ENCODE results near the gene MAGEF1. TPM values are rescaled to one million over a fixed set of nuclear protein-coding genes. Genes with fewer than 3 reads are reported as not detected.

Gene MAGEF1
- total RNA-seq, 1 donor: 23.7 TPM

- no peak overlapping the region for H3K4me3 ChIP-seq (ENCODE audit: low read depth, low read length)
- no peak for TF ChIP-seq CTCF (IDR thresholded peaks at IDR 0.05; ENCODE audit: insufficient read depth, low read depth, low read length)
- no peak for DNase-seq (ENCODE audit: low read depth)
Measured at GRCh38 chr3:184719709-184720108, 7.8 kb upstream of the MAGEF1 start.

- no peak for DNase-seq (ENCODE audit: low read depth)
- H3K4me3 ChIP-seq (ENCODE audit: low read depth, low read length): no peak overlapping the region
- TF ChIP-seq CTCF (IDR thresholded peaks at IDR 0.05; ENCODE audit: insufficient read depth, low read depth, low read length): no peak
Measured at GRCh38 chr3:184718431-184718830, 6.6 kb upstream of the MAGEF1 start.

GRCh38 chr3:184717399-184717983 lies 5.6 kb upstream of the MAGEF1 start:
- no peak overlapping the region for H3K4me3 ChIP-seq (ENCODE audit: low read depth, low read length)
- no peak for TF ChIP-seq CTCF (IDR thresholded peaks at IDR 0.05; ENCODE audit: insufficient read depth, low read depth, low read length)
- no peak for DNase-seq (ENCODE audit: low read depth)

GRCh38 chr3:184716622-184717398 lies 4.9 kb upstream of the MAGEF1 start:
- peak; percentile 76 for DNase-seq (ENCODE audit: low read depth)
- H3K4me3 ChIP-seq (ENCODE audit: low read depth, low read length): no peak overlapping the region
- TF ChIP-seq CTCF (IDR thresholded peaks at IDR 0.05; ENCODE audit: insufficient read depth, low read depth, low read length): no peak

GRCh38 chr3:184715943-184716621 lies 4.2 kb upstream of the MAGEF1 start:
- no peak overlapping the region for H3K4me3 ChIP-seq (ENCODE audit: low read depth, low read length)
- no peak for TF ChIP-seq CTCF (IDR thresholded peaks at IDR 0.05; ENCODE audit: insufficient read depth, low read depth, low read length)
- DNase-seq (ENCODE audit: low read depth): peak; percentile 35

- no peak for DNase-seq (ENCODE audit: low read depth)
- TF ChIP-seq CTCF (IDR thresholded peaks at IDR 0.05; ENCODE audit: insufficient read depth, low read depth, low read length): no peak
- H3K4me3 ChIP-seq (ENCODE audit: low read depth, low read length): no peak overlapping the region
Measured at GRCh38 chr3:184713521-184713920, 1.7 kb upstream of the MAGEF1 start.
